Thyroid gland (tissue), 4 donors: ENCODE results near the gene TRIL. TPM values are rescaled to one million over a fixed set of nuclear protein-coding genes. Genes with fewer than 3 reads are reported as not detected.

Experiments used
- DNase-seq, 2 donors: peaks; one replicate each; pipeline ENCODE4 v3.0.0-alpha.2; 2019
- H3K27ac ChIP-seq, 3 donors: fragments of 200-600 bp; sonication (generic); 1 replicate in 2 of 3; 2 replicates in 1 of 3; pipeline ENCODE4 v1.5.1; 2016 to 2019; ENCODE audit warnings: mild to moderate bottlenecking in 1 of 3, moderate library complexity in 1 of 3
- H3K27me3 ChIP-seq: fragments of 200-600 bp; sonication (generic); one replicate; pipeline ENCODE4 v1.5.1; 2019
- H3K36me3 ChIP-seq, 2 donors: fragments of 200-600 bp; sonication (generic); one replicate each; pipeline ENCODE4 v1.5.1; 2016 to 2019
- H3K4me1 ChIP-seq, 2 donors: fragments of 200-600 bp; sonication (generic); one replicate each; pipeline ENCODE4 v1.5.1; 2017 to 2019
- H3K4me3 ChIP-seq, 3 donors: fragments of 200-600 bp; sonication (generic); replicated peaks in 1 of 3; 1 replicate in 2 of 3; 2 replicates in 1 of 3; pipeline ENCODE4 v1.5.1; 2016; ENCODE audit warnings: mild to moderate bottlenecking in 1 of 3
- H3K9me3 ChIP-seq: fragments of 200-600 bp; sonication (generic); one replicate; pipeline ENCODE4 v1.5.1; 2017
- CTCF ChIP-seq, 6 experiments: fragments of 200-600 bp in 3 of 6; fragments of 450-650 bp in 3 of 6; sonication (generic) in 3 of 6; IDR thresholded peaks; one replicate each; pipeline ENCODE4 v1.5.1; 2016 to 2019; ENCODE audit warnings: antibody characterized with exemption in 6 of 6, mild to moderate bottlenecking in 2 of 6, inconsistent platforms in 1 of 6, moderate library complexity in 1 of 6
- POLR2A ChIP-seq, 2 donors: fragments of 450-650 bp; IDR thresholded peaks; one replicate each; pipeline ENCODE4 v1.6.1; 2017; ENCODE audit warnings: antibody characterized with exemption in 2 of 2, mild to moderate bottlenecking in 2 of 2, moderate library complexity in 1 of 2
- WGBS, 2 donors: methylation state at CpG; one replicate each; pipeline ENCODE4 v1.1.5; 2017; 5-methylcytosine and 5-hydroxymethylcytosine counted together
- intact Hi-C: fragments of 100-400 bp; cut with DNase I; formaldehyde crosslinking; loops from one replicate; pipeline ENCODE4 v1.15.1; 2023
- total RNA-seq, 4 donors: library from RNA; depleted of rRNA; stranded (reverse); fragments of >200 nt; gene quantifications; one replicate each; pipeline ENCODE4 v1.2.3, GENCODE V29; 2016

The TRIL gene
- total RNA-seq, 4 donors from 2014 or later = 3.3 to 11.0 (median 9.7) TPM

GRCh38 chr7:28984217-28984616 lies 26.1 kb upstream of the TRIL start:
- peak; percentile 19 to 22 for DNase-seq
- Histone ChIP-seq H3K9me3 (no peaks in the 10 kb centered on the region), H3K36me3 (no peaks in the 10 kb centered on the region), H3K4me3 (no peak overlapping the region), H3K27ac (no peak overlapping the region), H3K27me3 (no peaks in the 10 kb centered on the region), H3K4me1 (peaks cover 5 to 22% of the 10 kb centered on the region in 2 donors)
- TF ChIP-seq POLR2A (IDR thresholded peaks at IDR 0.05) (no peak), CTCF (IDR thresholded peaks at IDR 0.05) (no peak)
- intact Hi-C loops = no loop called here

DNA sequence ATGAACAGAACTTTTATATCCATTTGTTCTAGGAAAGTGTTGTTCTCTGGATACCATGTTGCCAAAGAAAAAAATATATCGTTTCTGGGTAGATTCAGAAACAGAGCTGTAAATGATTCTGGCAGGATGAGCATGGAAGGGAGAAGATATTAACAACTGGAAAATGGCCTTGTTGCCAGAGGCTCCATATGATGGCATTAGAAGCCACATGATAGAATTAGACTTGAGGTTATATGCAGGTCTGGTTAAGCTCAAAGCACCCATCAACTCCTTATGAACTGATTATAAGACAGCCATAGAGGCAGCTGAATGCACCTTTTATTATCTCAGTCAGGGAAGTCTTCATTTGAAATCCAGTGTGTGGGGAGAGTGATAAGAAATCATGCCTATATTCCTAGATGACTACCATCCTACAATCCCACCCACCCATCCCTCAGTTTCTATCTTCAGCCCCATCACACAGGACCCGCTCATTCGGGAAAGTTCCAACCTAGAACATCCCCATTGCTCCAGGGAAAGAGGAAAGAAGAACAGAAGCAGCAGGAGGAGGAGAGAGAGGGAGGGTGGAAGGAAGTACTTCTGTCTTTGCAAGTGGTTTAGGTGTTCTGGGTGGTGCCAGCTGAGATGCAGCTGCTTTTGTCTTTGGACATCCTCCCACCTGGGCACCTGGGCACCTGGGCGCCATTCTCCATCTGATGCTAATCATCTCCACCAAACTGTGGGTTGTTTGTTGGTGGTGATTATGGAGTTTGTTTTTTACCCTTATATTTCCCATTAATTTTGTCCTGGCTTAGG lies 25.5 kb upstream of the TRIL start:
- no peak for DNase-seq
- TF ChIP-seq CTCF (IDR thresholded peaks at IDR 0.05) = no peak
- no peak for TF ChIP-seq POLR2A (IDR thresholded peaks at IDR 0.05)
- no peak overlapping the region for H3K4me3 ChIP-seq
- H3K27me3 ChIP-seq = no peaks in the 10 kb centered on the region
- H3K9me3 ChIP-seq = no peaks in the 10 kb centered on the region
- 94% methylated on average over 4 of the region's 4 CpGs for WGBS, 2 donors
- peaks cover 5 to 22% of the 10 kb centered on the region in 2 donors for H3K4me1 ChIP-seq
- H3K36me3 ChIP-seq = no peaks in the 10 kb centered on the region
- intact Hi-C loops = no loop called here
- no peak overlapping the region for H3K27ac ChIP-seq

GRCh38 chr7:28981161-28981465 lies 23.0 kb upstream of the TRIL start:
- H3K27me3 ChIP-seq = no peaks in the 10 kb centered on the region
- intact Hi-C loops = no loop called here
- DNase-seq = no peak
- no peaks in the 10 kb centered on the region for H3K36me3 ChIP-seq
- peaks cover 5 to 17% of the 10 kb centered on the region in 2 donors for H3K4me1 ChIP-seq
- no peak overlapping the region for H3K27ac ChIP-seq
- TF ChIP-seq POLR2A (IDR thresholded peaks at IDR 0.05) (no peak), CTCF (IDR thresholded peaks at IDR 0.05) (no peak)
- H3K4me3 ChIP-seq = no peak overlapping the region
- no peaks in the 10 kb centered on the region for H3K9me3 ChIP-seq
- 54 to 59% methylated on average over 4 of the region's 4 CpGs for WGBS, 2 donors

GRCh38 chr7:28980451-28981160 lies 22.5 kb upstream of the TRIL start:
- no peak overlapping the region for H3K27ac ChIP-seq
- H3K36me3 ChIP-seq = no peaks in the 10 kb centered on the region
- no peaks in the 10 kb centered on the region for H3K9me3 ChIP-seq
- DNase-seq = no peak
- intact Hi-C loops = no loop called here
- 83 to 91% methylated on average over 8 of the region's 8 CpGs for WGBS, 2 donors
- no peak overlapping the region for H3K4me3 ChIP-seq
- H3K27me3 ChIP-seq = no peaks in the 10 kb centered on the region
- TF ChIP-seq POLR2A (IDR thresholded peaks at IDR 0.05) = no peak
- no peak for TF ChIP-seq CTCF (IDR thresholded peaks at IDR 0.05)
- peaks cover 5 to 13% of the 10 kb centered on the region in 2 donors for H3K4me1 ChIP-seq

DNA sequence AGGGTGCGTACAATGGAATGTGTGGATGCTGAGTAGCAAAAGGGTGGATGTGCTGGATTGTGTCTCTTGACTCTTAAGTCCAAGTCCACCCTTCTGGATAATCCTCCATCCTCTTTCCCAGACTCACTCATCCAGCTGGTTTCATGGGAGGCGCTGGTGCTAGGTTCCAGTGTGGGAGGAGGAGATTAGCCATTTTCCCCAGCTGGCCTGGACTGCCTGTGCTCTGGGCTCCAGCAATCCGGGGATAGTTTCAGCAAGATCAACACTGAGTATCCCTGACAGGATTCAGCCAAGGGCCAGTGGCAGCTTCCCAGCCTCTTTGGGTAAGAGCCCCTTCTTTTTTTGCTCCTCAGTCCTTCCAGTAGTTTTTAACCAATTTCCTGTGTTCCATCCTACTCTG lies 21.6 kb upstream of the TRIL start:
- WGBS, 2 donors = 75 to 90% methylated on average over 3 of the region's 3 CpGs
- TF ChIP-seq CTCF (IDR thresholded peaks at IDR 0.05) = no peak
- no peak for TF ChIP-seq POLR2A (IDR thresholded peaks at IDR 0.05)
- DNase-seq = no peak

More for the DNA sequence above, 21.6 kb upstream of the TRIL start:
- Histone ChIP-seq H3K36me3 (no peaks in the 10 kb centered on the region), H3K27me3 (no peaks in the 10 kb centered on the region), H3K9me3 (no peaks in the 10 kb centered on the region), H3K27ac (no peak overlapping the region), H3K4me1 (peaks cover 3 to 10% of the 10 kb centered on the region in 2 donors), H3K4me3 (no peak overlapping the region)
- intact Hi-C loops = no loop called here
